Kidney capillary endothelial cell (primary cell): Measurements from ENCODE around the gene NXN.

Experiments
- DNase-seq: peaks from one replicate; pipeline ENCODE4 v3.0.0-alpha.2; 2018; ENCODE audit warnings: low spot score

Gene NXN

DNA sequence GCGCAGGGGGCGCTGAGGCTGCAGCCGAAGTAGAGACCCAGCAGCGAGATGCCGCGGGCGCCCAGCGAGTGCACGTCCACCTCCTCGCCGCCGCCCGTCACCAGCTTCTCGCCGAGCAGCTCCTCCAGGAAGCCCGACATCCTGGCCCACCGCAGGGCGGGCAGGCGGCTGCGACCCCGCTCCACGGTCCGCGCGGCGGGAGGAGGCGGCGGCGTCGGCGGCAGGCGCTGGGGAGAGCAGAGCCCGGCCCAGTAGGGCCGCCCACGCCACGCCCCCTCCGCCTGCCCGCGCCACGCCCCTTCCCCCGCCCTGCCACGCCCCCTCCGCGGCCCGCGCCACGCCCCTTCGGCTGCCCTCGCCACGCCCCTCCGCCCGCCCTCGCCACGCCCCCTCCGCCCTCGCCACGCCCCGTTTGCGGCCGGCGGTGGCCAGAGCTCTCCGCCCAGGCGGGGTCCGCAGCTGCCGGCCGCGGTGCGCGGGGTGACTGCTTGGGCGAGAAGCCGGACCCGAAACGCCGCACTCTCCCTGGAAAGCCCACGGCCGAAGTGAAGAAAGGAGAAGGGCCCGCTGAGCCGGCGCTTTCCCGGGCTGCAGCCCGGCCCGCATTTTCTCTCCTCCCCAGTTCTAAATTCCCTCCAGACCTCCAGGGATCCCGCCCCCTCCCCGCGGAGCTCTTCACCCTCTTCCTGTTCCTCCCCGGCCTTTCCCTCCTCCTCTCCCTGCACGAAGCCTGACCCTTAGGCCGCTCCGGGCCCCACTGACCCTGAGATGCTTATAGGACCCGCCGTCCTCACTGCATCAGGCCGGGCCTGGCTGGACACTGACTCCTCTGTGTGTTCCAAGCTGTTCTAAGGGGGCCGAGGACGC, at the start of gene NXN:
TSS of gene NXN (minus strand) at position 238 of the 867 bp plus-strand sequence.
- DNase-seq: peak; percentile 70

DNA sequence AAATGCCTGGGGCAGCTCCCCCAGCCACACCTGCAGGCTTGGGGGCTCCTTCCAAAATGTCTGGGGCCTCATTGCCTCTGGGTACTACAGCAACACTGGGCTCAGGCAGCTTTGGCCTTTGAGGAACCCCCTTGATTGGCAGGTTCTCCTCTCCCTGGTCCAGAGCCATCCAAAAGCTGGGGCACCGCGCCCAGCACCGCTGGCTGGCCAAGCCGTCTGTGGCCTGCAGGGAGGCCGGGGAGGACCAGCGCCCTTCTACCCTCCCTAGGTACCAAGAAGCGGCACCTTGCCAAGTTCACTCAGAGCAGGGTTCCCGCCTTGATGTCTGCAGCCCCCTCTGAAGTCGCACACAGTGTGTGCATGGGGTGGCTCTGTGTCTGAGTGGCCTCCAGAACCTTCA, 47.5 kb upstream of the NXN start:
- DNase-seq: no peak

DNA sequence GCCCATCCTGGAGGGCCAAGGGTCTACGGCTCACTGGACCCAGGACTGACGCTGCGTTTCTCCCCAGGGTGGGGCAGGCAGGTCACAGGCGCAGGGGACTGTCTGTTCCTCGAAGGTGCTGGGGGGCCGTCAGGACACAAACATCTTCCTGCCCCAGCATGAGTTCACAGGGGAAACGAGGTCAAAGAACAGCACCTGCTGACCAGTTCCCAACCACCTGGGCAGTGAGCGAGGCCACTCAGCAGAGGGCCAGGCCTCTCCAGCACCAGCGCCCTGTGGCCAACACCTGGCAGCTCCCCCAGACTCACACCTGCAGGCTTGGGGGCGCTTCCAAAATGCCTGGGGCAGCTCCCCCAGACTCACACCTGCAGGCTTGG, 47.0 kb upstream of the NXN start:
- DNase-seq: no peak

DNA sequence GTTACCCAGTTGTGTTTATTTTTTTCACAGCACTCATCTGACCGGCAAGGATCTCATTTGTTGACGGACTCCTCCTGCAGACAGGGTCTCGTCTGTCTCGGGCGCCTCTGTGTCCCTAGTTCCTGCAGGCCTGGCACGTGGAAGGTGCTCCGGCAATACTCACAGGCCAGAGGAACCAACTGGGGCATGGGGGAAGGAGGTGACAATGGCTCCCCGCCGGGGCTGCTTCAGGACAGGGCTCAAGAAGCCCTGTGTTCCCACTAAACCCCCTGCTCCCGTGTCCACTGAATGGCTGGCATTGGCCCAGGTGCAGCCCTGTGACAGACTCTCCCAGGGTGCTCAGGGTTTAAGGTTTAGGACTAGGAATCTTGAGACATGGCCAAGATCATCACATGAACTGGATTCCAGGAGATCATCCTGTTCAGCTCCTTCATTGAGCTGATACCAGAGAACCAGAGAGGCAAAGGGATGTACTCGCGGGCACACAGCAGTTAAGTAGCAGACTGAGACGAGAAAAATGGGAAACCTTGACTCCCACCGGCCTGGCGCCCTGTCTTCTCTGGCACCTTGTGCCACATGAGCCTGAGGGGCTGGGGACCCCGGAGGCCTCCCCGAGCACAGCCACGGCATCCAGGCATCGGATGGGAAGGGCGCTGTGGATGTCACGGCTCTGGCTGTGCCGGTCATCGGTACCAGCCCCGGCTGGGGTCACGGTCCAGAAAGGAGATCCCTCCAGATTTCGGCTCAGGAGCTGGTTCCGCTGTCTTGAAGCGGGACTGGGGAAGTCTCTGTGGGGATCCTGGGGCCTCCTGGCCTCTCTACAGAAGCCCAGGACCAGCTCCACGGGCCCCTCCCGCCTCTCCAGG, 46.4 kb upstream of the NXN start:
- DNase-seq: no peak

DNA sequence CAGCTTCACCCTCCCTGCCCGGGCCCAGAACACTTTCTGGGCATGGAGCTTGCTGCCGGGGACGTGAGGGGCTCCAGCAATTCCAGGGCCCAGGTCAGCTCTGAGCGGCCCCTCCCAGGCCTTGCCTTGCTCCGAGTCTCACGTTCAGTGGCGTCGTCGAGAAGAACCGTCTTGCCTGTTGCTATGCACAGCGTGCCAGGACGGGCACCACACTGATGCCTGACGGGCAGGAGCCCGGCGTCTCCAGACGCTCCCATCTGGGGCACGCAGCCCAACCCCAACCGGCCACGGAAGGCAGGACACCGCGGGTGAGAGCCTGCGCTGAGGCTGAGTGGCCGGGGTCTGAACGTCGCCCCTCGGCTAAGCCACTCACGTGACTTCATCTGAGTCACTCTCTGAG, 44.5 kb upstream of the NXN start:
- DNase-seq: no peak

DNA sequence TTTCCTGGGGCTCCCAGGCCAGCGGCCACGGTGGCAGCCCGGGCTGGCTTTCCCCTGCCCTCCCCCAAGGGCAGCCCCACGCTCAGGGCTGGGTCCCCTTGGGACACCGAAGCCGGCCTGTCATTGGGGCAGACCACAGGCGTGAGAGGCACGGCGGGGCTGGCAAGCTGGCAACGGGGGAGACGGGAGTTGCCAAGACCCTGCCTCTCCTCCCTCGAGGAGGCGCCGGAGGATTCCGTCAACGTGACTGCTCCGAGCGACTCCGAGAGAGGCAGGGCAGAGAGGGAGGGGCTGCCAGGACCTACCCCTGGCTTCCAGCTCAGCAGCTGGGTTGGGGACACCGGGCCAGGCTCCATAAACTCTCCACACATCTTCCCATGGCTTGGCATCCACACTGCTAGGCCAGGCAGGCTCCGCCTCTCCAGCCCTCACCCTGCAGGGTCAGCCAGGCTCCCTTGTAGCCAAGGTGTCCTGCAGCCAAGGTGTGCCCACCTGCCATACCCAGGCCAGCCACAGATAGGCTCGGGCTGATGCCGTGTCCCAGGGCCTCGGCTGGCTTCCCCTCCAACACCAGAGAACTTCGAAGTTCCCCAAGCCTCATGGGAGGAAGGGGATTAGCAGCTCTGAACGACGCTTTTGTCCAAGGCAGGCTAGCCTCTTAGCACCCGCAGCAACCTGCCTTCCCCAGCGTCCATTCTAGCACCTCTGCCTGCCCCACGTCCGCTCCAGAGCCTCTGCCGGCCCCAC, 42.9 kb upstream of the NXN start:
- DNase-seq: no peak

DNA sequence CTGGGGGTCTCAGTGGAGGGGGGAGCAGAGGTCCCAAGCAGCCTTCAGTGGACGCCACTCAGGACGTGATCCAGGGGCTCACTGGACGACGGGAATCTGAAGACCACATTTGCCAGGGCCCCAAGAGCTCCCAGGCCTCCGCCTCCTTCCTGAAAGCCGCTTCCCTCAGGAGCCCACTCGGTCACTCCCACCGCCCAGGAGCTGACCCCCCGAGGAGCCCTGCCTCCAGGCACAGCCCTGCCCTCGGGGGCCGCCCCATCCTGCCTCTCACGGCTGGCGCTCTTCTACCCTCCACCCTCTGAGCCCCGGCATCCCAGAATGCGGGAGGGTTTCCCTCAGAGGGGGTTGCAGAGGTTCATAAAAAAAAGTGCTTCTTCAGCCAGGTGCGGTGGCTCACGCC, 41.6 kb upstream of the NXN start:
- no peak for DNase-seq

DNA sequence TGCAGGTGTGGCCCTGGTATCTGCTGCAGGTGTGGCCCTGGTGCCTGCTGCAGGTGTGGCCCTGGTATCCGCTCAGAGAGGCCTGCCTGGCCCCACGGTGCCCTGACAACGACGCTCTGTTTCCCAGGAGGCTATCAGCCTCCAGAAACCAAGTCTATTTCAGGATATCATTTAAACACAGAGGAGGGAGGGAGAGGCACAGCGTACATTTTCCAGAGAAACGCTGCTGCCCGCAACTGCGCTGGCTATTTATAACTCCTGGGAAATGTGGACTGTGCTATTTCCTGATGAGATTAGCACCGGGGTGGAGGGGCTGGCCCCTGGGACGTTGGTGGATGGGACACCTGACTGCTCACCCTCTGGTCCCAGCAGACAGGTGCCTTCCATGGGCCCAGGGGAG, 39.9 kb upstream of the NXN start:
- DNase-seq: no peak

DNA sequence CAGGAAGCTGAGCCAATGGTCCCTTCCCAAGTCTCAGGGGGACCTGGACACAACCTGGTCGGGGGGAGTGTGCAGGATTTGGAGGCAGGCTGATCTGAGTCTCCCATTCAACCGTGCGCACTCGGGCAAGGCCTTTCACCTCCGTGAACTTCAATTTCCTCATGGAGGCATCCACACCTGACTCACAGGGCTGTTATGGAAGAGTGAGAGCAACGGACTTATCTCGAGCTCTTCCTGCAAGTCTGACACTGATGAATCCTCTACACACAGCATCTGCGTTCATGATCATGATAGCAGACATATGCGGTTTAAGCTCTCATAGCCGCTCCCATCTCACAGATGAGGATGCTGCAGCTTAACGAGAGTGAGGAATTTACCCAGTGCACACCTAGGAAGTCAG, 39.0 kb upstream of the NXN start:
- no peak for DNase-seq

DNA sequence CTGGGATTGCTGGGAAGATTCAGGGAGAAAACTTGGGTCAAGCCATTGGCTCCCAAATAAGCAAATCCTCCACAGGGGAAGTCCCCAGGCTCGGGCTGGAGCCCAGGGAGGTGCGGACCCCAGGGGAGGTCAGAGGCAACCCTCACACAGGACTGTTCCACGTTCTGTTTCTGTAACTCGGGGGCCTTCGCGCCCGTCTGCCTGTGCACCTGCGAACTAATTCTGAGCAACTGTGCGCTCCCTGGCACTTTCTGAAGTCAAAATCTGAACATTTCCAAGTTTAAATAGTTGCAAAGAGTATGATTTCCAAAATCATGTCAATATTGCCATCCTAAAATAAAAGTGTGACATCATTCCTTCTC, 34.1 kb upstream of the NXN start:
- DNase-seq: no peak

DNA sequence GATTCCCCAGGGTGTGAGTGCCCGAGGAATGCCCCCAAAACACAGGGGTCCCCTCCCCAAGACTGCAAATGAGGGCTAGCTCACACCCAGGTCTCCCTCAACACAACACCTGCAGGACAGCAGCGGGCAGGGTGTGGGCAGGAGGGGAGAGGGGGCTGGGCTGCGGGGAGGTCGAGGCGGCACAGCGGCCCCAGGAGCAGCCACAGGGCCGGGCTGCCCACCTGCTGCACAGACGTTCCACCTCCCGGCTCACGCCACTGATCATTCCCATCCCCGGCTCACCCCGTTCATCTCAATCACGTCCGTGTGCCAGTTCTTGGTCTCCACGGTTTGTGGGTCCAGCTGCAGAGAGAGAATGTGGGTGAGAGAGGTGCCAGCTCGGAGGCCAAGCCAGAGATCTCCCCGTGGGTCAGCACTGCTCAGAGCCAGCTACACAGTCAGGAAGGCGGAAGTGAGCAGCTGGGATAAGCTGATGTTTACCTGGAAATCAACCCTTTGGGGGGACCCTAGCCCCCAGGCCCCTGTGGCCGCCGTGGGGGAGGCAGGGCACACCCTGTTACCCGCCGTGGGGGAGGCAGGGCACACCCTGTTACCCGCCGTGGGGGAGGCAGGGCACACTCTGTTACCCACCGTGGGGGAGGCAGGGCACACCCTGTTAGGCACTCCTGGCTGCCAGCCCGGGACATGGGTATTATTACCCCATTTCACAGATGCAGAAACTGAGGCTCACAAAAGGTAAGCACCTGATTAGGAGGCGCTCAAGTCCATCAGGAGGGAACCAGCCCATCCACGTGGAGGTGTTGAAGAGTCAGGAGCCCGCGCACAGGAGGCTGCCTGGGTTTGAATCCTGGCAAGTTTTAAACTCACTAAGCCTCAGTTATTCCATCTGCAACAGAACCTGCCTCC, 33.5 kb upstream of the NXN start:
- no peak for DNase-seq

DNA sequence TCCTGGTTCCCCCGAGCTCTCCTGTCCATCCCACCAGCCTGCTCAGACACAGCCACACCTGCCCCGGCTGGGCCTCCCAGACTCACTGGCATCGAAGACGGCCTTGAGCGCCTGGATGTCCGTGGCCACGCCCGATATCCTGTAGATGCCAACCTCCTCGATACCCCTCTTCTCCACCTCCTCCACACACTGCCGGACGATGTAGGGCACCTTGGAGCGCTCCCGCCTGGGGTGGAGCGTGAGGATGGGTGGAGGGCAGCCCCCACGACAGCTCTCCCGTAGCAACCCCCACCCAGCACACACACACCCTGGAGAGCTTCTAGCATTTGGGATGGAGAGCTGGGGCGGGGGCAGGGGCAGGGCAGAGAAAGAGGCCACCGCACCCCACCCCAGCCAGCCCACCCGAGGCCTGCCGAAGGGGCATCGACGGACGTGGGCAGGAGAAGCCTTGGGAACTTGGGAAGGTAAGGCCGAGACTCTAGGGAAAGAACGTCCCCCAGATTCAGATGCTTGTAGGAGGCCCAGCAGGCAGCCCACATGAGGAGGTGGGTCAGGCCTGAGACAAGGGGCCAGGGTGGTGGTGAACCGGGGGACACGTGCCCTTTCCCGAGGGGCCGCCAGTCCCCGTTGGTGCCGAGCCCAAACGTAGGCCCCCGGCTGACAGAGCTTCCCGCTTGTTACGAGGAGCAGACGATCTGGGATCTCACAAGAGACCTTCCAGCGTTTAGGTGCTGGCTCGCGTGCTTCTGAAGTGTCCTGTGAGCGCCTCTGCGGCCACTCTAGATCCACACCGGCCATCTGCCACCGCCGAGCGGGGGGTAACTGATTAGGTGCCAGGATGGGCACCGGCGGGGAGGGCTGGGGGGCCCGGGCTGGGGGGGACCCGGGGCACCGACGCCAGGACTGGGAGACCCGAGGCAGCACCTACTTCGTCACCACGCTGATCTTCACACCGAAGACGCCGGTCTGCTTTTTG, 32.5 kb upstream of the NXN start:
- DNase-seq: no peak

DNA sequence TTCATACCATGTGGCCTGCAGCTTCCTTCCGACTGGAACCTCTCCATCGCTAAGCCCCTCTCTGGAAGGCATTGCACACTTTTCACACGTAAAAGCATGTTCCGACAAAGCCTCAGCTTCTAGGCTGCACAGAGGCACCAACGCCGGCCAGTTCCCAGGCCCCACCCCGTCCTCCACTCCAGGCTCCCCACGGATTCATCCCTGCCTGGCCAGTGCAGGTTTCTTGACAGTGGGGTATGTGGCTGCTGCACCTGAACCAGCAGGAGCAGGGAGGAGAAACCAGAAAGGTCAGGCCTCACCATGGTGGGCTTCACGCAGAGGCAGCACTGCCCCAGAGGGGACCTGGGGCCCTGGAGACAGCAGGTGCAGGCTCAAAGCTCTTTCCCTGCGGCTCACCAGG, 31.6 kb upstream of the NXN start:
- DNase-seq: no peak

DNA sequence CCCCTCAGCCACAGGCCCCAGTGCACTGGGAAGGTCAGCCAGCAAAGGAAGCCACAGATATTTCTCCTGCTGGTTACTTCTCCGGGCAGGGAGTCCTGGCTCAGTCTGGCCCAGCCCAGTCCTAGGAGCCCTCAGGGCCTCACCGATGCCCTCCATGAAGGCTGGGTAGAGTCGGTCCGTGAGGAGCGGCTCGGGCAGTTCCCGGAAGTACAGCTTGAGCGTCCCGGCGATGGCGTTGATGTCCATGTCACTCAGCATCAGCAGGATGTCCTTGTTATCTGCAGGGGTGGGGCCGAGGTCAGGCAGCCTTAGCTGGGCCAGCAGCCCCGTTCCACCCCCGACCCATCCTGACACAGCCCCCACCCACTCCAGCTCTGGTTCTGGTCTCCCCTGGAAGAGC, 31.0 kb upstream of the NXN start:
- no peak for DNase-seq

DNA sequence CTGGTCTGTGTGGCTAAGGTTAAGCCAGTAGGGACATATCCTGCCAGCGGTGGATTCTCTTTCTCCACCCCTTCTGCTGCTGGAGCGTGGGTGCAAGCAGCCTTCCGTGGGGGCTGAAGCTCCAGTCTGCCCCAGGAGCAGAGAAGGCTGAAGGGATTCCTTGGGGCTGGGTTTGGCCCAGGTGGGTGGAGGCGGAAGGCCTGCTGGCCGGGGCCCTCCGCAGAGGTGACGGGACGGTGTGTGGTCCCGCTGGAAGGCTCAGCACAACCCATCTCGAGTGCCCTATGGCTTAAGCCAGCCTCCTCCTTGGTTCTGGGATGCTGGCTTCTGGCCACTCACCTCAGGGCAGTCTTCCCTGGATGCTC, 30.5 kb upstream of the NXN start:
- DNase-seq: no peak

DNA sequence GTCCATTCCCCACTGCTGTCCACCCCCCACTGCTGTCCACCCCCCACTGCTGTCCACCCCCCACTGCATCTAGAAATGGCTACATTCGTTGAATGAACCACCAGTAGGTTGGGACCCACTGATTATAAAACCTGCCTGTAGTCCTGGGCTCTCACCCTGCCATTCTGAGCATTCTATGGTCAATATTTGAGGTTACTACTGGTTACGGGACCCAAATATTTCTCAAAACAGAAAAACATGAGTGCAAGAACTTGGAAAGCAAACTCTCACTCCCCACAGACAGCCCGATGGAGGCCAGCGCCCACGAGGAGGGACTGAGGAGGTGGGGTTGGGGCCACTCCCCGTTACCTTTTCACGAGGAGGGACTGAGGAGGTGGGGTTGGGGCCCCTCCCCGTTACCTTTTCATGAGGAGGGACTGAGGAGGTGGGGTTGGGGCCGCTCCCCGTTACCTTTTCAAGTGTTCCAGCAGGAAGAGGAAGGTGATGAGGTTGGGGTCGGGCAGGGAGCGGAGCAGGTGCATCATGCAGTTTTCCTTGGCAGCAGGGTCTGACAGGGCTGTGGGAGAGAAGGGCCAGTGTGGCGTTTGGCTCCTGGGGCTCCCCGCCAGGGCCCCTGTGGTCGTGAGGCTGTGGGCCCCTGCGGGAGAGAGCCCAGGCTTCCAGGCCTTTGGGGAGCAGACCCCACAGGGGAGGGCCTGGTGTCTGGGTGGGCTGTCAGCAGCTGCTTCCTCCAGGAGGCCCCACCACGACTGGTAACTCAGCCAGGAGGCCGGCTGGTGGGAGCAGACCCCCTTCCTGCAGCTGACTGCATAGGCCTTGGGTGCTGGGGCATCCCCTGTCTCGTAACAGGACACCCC, 29.9 kb upstream of the NXN start:
- no peak for DNase-seq

DNA sequence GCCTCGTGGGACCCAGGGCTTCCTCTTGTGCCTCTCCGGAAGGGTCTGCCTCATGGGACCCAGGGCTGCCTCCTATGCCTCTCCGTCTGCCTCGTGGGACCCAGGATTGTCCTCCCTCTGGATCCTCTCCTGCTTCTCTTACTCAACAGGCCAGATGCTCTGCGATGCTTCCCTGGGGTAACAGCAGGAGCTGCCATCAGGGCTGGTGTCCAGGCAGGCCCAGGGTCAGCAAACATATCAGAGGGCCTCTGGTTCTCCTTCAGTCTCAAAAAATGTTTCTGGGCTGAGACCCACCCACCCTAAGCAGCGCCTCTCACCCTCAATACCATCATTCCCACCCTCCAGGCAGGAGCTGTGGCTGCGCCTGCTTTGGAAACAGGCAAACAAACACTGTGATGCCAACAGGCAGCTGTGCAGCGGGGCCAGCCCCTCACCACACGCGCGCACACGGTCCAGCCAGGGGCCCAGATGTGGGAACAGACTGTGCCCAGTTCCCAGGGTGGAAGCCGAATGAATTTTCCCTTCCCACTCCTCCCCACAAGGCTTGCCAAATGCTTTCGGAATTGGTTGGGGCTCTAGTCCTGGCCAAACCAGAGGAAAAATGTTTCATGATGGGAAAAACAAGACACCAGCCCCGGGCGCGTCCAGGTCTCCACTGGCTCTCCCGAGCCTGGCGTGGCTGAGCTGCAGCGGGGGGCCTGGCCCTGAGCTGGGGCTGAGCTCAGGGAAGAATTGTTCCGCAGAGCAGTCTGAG, 28.6 kb upstream of the NXN start:
- DNase-seq: no peak

DNA sequence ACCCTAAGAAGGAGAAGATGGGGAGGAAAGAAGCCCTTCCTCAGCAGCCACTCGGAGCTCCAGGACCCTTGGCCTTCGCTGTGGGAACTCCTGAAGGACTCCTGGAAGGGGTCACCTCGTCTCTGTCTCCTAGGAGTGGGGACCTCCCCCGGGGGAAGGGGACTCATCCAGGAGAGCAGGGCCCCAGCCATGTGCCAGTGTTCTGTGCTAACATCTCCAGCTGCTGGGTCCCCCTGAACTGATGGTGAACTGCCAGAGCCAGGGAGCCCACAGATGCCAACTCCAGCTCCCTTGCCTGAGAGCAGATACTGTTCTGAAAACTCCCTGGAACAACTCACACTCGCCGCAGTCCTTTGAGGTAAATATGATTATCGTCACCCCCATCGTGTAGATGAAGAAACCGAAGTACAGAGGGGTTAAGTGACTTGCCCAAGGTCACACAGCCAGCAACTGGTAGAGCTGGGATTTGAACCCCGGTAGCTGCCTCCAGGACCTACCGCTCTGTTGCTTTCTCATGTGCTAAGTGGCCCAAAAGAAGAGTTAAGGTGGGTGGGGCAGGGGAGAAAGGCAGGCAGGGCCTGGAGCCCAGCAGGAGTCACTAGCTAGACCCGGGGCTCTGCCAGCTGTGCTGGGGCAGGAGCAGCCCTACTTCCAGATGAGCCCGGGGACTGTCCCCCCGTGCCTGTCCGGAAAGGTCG, 27.9 kb upstream of the NXN start:
- DNase-seq: no peak
